ENCODE results near the gene WDR54.

- TF ChIP-seq CTCF (IDR thresholded peaks at IDR 0.05; ENCODE audit: low read depth, low read length) (no peak), EZH2phosphoT487 (IDR thresholded peaks at IDR 0.05; ENCODE audit: low read depth) (no peak)
Observed at GRCh38 chr2:74472086-74472944, 50.8 kb downstream of the WDR54 start, which contains the start of gene MRPL53.
